K562 (cell line): ENCODE data around the gene BGN. TPM values are rescaled to one million over a fixed set of nuclear protein-coding genes. Genes with fewer than 3 reads are reported as not detected.
A peak's percentile ranks its signal among the peaks of the same experiment; 100 is the strongest.

Experiments
- ATAC-seq: fragments of 200-7000 bp; cut with Tn5 transposase; 3 replicates; pipeline ENCODE4 v1.9.1; 2020; ENCODE audit warnings: moderate library complexity
- BruUV-seq: library from RNA; stranded (reverse); fragments of 400-500 nt; replicated peaks from 2 replicates; lab custom pipeline; 2021; lab: Mats Ljungman, UMichigan
- CTCF ChIA-PET: fragments of 300-600 bp; formaldehyde crosslinking; extraction: SDS; loops from one replicate; lab custom pipeline; 2021; ENCODE audit warnings: low intra/inter-chr PET ratio; lab: Yijun Ruan, JAX
- POLR2A ChIA-PET: fragments of 300-600, 350-650 bp; sonication (Branson Sonifier 250); formaldehyde crosslinking; extraction: SDS; loops from one replicate; lab custom pipeline; 2021; ENCODE audit warnings: antibody characterized with exemption, inconsistent platforms; lab: Yijun Ruan, JAX
- DNase-seq, 4 experiments: peaks; one replicate each; pipeline versions ENCODE4 v3.0.0 to v3.0.0-alpha.2; 2011 to 2018; ENCODE audit warnings: low spot score in 3 of 4, mixed read lengths in 3 of 4; ENCODE audit errors: extremely low read depth in 1 of 4
- FAIRE-seq: peaks from 2 replicates; lab custom pipeline; 2011; peaks lifted over from hg19 to GRCh38; lab: Jason Lieb, UNC
- H2AFZ ChIP-seq: 2 replicates; pipeline ENCODE4 v1.6.0; 2011; ENCODE audit warnings: low read depth, low read length, control low read depth, inconsistent platforms
- H3K27ac ChIP-seq: fragments of 200-600 bp; 3 replicates; pipeline ENCODE4 v1.8.0; 2011; ENCODE audit warnings: low read depth, mild to moderate bottlenecking, control low read depth, inconsistent platforms, low read length, moderate library complexity, mixed read lengths; ENCODE audit errors: extremely low read depth
- H3K27me3 ChIP-seq, 2 experiments: fragments of 300-600 bp in 1 of 2; 2 replicates in 1 of 2; 3 replicates in 1 of 2; pipeline versions ENCODE4 v1.6.0 to v1.8.0; 2011; ENCODE audit warnings: inconsistent platforms in 2 of 2, low read length in 2 of 2, mild to moderate bottlenecking in 1 of 2, mixed read lengths in 1 of 2, moderate library complexity in 1 of 2; ENCODE audit not compliant: control insufficient read depth in 2 of 2, insufficient read depth in 2 of 2
- H3K36me3 ChIP-seq: fragments of 300-600 bp; 3 replicates; pipeline ENCODE4 v1.8.0; 2011; ENCODE audit warnings: mild to moderate bottlenecking, low read length, inconsistent platforms; ENCODE audit not compliant: control insufficient read depth, insufficient read depth
- H3K4me1 ChIP-seq, 2 experiments: fragments of 200-600 bp in 1 of 2; replicated peaks in 1 of 2; 2 replicates in 1 of 2; 3 replicates in 1 of 2; pipeline versions ENCODE4 v1.5.1 to v1.8.0; 2011; ENCODE audit warnings: inconsistent platforms in 2 of 2, low read length in 2 of 2, mild to moderate bottlenecking in 1 of 2, mixed read lengths in 1 of 2, moderate library complexity in 1 of 2; ENCODE audit not compliant: control insufficient read depth in 2 of 2, insufficient read depth in 2 of 2
- H3K4me2 ChIP-seq: 2 replicates; pipeline ENCODE4 v1.6.1; 2011; ENCODE audit warnings: low read length, control low read depth, inconsistent platforms, mixed read lengths; ENCODE audit not compliant: insufficient read depth
- H3K4me3 ChIP-seq: fragments of 200-600 bp; sonication (generic), shearing (Covaris generic); 2 replicates; pipeline ENCODE4 v1.5.1; 2016; ENCODE audit warnings: control low read depth, inconsistent platforms
- H3K79me2 ChIP-seq: fragments of 200-600 bp; 3 replicates; pipeline ENCODE4 v1.8.0; 2011; ENCODE audit warnings: low read length, inconsistent platforms; ENCODE audit not compliant: control insufficient read depth, insufficient read depth
- H3K9ac ChIP-seq, 2 experiments: 2 replicates each; pipeline versions ENCODE4 v1.6.0 to v1.6.1; 2011; ENCODE audit warnings: low read depth in 2 of 2, low read length in 2 of 2, control low read depth in 1 of 2, inconsistent platforms in 1 of 2, mild to moderate bottlenecking in 1 of 2, mixed read lengths in 1 of 2; ENCODE audit not compliant: insufficient read depth in 1 of 2
- H3K9me1 ChIP-seq: one replicate; pipeline ENCODE4 v1.6.0; 2011; ENCODE audit warnings: inconsistent platforms, mild to moderate bottlenecking, low read length, moderate library complexity; ENCODE audit not compliant: control insufficient read depth, insufficient read depth
- H3K9me3 ChIP-seq: replicated peaks from 2 replicates; pipeline ENCODE4 v1.5.1; 2011; ENCODE audit warnings: low read depth, low read length, inconsistent platforms; ENCODE audit not compliant: control insufficient read depth, insufficient read depth
- H4K20me1 ChIP-seq: replicated peaks from 2 replicates; pipeline ENCODE4 v1.6.1; 2011; ENCODE audit warnings: low read length, inconsistent platforms, mixed read lengths; ENCODE audit not compliant: control insufficient read depth, insufficient read depth
- NONO ChIP-seq, 2 experiments: fragments of 200-400 bp in 1 of 2; fragments of 450-650 bp in 1 of 2; formaldehyde crosslinking in 1 of 2; IDR thresholded peaks; 2 replicates each; pipeline ENCODE4 v1.6.1; 2017; ENCODE audit warnings: low read depth in 2 of 2, mild to moderate bottlenecking in 2 of 2, moderate library complexity in 2 of 2, low read length in 1 of 2
- POLR2B ChIP-seq: fragments of 450-650 bp; IDR thresholded peaks from 2 replicates; pipeline ENCODE4 v1.6.1; 2018; ENCODE audit warnings: low read depth; ENCODE audit not compliant: partially characterized antibody
- POLR2G ChIP-seq: fragments of 200-400 bp; formaldehyde crosslinking; IDR thresholded peaks from 2 replicates; pipeline ENCODE4 v1.6.1; 2017; ENCODE audit warnings: low read depth, mild to moderate bottlenecking, antibody characterized with exemption, low read length, moderate library complexity
- SMARCA4 ChIP-seq: fragments of 450-650 bp; IDR thresholded peaks from 2 replicates; pipeline ENCODE4 v1.6.1; 2016
- TAL1 ChIP-seq: fragments of 450-650 bp; IDR thresholded peaks from 2 replicates; pipeline ENCODE4 v1.6.1; 2016; ENCODE audit warnings: mild to moderate bottlenecking
- ZFP1 ChIP-seq: fragments of 450-650 bp; formaldehyde crosslinking; IDR thresholded peaks from 2 replicates; pipeline ENCODE4 v1.4.0; 2020; ENCODE audit warnings: mild to moderate bottlenecking, mixed read lengths
- WGBS: fragments of 100-300 bp; shearing (Covaris generic); methylation state at CpG from one replicate; pipeline ENCODE4 v1.1.6; 2016; ENCODE audit warnings: low coverage, mixed read lengths; ENCODE audit not compliant: insufficient coverage; ENCODE audit errors: missing lambda C conversion rate; 5-methylcytosine and 5-hydroxymethylcytosine counted together
- in situ Hi-C: fragments of 300-500 bp; cut with MboI; formaldehyde crosslinking; loops from 4 replicates; pipeline ENCODE4 v1.15.0; 2018; ENCODE audit warnings: inconsistent platforms, mixed read lengths
- intact Hi-C: fragments of 100-400 bp; cut with micrococcal nuclease; formaldehyde crosslinking; loops from 2 replicates; pipeline ENCODE4 v1.14.2; 2022
- polyA plus RNA-seq, 8 experiments: library from polyadenylated mRNA; depleted of rRNA in 4 of 8; stranded (reverse) in 5 of 8; unstranded in 3 of 8; fragments of >200 nt; fragmentation: Nextera tagmentation in 2 of 8; fragmentation: Illumina TruSeq in 1 of 8; extraction: Ambion mirVana in 2 of 8; extraction: Trizol in 1 of 8; gene quantifications; 2 replicates each; pipeline versions ENCODE4 v1.2.1 to v1.2.3, GENCODE V29; 2011 to 2014; ENCODE audit warnings: inconsistent platforms in 1 of 8, missing spikeins in 1 of 8
- total RNA-seq, 7 experiments: library from RNA; depleted of rRNA in 6 of 7; stranded (reverse); fragments of >200 nt in 6 of 7; fragmentation: Illumina TruSeq in 2 of 7; extraction: Trizol in 2 of 7; gene quantifications; 2 replicates each; pipeline versions ENCODE4 v1.2.1 to v1.2.3, GENCODE V29; 2011 to 2021; ENCODE audit warnings: low replicate concordance in 1 of 7
- TF ChIP-seq, protein P1 (sequence below): fragments of 150-350 bp; IDR thresholded peaks from 2 replicates; pipeline ENCODE4 v1.6.1; 2014; ENCODE audit warnings: low read depth, mild to moderate bottlenecking, low read length, borderline replicate concordance

The BGN gene
- total and polyA plus RNA-seq, 9 of the 15 experiments (the other 6 are each of a cell fraction or from before 2014, with no cell fraction given) = 0.11 TPM; not detected in 8

- no peak for FAIRE-seq
- no peaks in the 10 kb centered on the region for H3K9me3 ChIP-seq
- DNase-seq = no peak
- H3K27ac ChIP-seq = no peak within 1 kb of the TSS
- intact Hi-C loops (no loop called here), in situ Hi-C loops (no loop called here)
- 56% methylated on average over 13 of the region's 30 CpGs for WGBS
- ATAC-seq = no peak
- H3K4me3 ChIP-seq = no peak within 1 kb of the TSS
- H3K4me1 ChIP-seq = peaks cover 0 to 41% of the 10 kb centered on the region in 2 experiments; a peak in 2 of 5 replicates
- H3K27me3 ChIP-seq = no peaks in the 10 kb centered on the region; a peak in 1 of 5 replicates
- H3K36me3 ChIP-seq = peaks cover 12% of the 10 kb centered on the region; the same call in 2 of the 3 replicates
- CTCF ChIA-PET = no interaction called here
- no peaks in the 10 kb centered on the region for H3K9me1 ChIP-seq
- POLR2A ChIA-PET = interaction anchor here (0.6 kb wide), 3 partner anchors 12 to 251 kb away, joined by 3 to 4 read pairs (median 3); no protein-coding TSS in a partner anchor
- no TSS peak for BruUV-seq
- no peak within 1 kb of the TSS for H2AFZ ChIP-seq
- H3K4me2 ChIP-seq = no peak within 1 kb of the TSS
- H3K9ac ChIP-seq = peak within 1 kb of the TSS in 1 of 2 experiments; percentile 17; a peak in 1 of 4 replicates
- H3K79me2 ChIP-seq = no peaks in the 10 kb centered on the region
- H4K20me1 ChIP-seq = no peaks in the 10 kb centered on the region
- TF ChIP-seq SMARCA4 = no peak
- TF ChIP-seq POLR2G = peak; percentile 64
Measured at GRCh38 chrX:153445856-153446635, 48.7 kb upstream of the BGN start, which contains the start of gene TREX2. Gene TREX2, minus strand, starts transcription at chrX:153446056. Its CDS starts 626 bp downstream, at chrX:153445430.

DNA sequence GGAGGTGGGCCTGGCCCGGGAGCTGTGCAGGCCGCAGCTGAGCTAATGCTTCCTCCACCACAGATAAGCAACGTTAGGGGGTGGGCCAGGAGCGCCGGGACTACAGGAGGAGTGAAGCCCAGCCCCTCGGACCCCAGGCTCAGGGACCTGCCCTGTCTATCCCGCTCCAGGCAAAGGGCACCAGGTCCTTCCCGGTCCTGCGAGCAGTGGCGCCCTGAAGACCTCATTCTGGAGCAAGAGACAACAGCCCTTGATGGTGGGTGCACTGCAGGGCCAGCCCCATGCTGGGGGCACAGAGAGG is 48.2 kb upstream of the BGN start:
- Histone ChIP-seq H3K4me3 (no peak overlapping the region), H3K79me2 (no peaks in the 10 kb centered on the region), H3K9ac (peak overlapping the region in 1 of 2 experiments; percentile 17; a peak in 1 of 4 replicates), H3K27me3 (no peaks in the 10 kb centered on the region; a peak in 1 of 5 replicates), H3K27ac (no peak overlapping the region), H3K4me2 (no peak overlapping the region), H2AFZ (no peak overlapping the region), H3K9me1 (no peaks in the 10 kb centered on the region), H3K36me3 (peaks cover 17% of the 10 kb centered on the region; the same call in 2 of the 3 replicates), H4K20me1 (no peaks in the 10 kb centered on the region), H3K4me1 (peaks cover 0 to 41% of the 10 kb centered on the region in 2 experiments; a peak in 2 of 5 replicates), H3K9me3 (no peaks in the 10 kb centered on the region)
- POLR2A ChIA-PET = interaction anchor here (0.6 kb wide), 1 partner anchor 11 kb away, joined by 3 read pairs; no protein-coding TSS in a partner anchor
- CTCF ChIA-PET = no interaction called here
- DNase-seq (no peak), FAIRE-seq (no peak), ATAC-seq (peak; percentile 26; the same call in 2 of the 3 replicates)
- no TSS peak for BruUV-seq
- in situ Hi-C loops = no loop called here
- intact Hi-C loops = no loop called here
- WGBS = 63% methylated on average over 7 of the region's 10 CpGs
- TF ChIP-seq POLR2B = no peak
- no peak for TF ChIP-seq TAL1
- TF ChIP-seq, protein P1, sequence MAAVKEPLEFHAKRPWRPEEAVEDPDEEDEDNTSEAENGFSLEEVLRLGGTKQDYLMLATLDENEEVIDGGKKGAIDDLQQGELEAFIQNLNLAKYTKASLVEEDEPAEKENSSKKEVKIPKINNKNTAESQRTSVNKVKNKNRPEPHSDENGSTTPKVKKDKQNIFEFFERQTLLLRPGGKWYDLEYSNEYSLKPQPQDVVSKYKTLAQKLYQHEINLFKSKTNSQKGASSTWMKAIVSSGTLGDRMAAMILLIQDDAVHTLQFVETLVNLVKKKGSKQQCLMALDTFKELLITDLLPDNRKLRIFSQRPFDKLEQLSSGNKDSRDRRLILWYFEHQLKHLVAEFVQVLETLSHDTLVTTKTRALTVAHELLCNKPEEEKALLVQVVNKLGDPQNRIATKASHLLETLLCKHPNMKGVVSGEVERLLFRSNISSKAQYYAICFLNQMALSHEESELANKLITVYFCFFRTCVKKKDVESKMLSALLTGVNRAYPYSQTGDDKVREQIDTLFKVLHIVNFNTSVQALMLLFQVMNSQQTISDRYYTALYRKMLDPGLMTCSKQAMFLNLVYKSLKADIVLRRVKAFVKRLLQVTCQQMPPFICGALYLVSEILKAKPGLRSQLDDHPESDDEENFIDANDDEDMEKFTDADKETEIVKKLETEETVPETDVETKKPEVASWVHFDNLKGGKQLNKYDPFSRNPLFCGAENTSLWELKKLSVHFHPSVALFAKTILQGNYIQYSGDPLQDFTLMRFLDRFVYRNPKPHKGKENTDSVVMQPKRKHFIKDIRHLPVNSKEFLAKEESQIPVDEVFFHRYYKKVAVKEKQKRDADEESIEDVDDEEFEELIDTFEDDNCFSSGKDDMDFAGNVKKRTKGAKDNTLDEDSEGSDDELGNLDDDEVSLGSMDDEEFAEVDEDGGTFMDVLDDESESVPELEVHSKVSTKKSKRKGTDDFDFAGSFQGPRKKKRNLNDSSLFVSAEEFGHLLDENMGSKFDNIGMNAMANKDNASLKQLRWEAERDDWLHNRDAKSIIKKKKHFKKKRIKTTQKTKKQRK = no peak
- TF ChIP-seq ZFP1 (CRISPR knock-in tag) = no peak
- no peak for TF ChIP-seq NONO (IDR thresholded peaks at IDR 0.05; ENCODE audit: low read depth in 2 of 2, low read length in 1 of 2)
